Posterior vena cava (tissue), 2 donors: ENCODE results near the gene THRSP. TPM values are rescaled to one million over a fixed set of nuclear protein-coding genes. Genes with fewer than 3 reads are reported as not detected.
"Not testable (repeated sequence)": the region's sequence is repeated elsewhere in the genome, so short reads cannot be mapped to it uniquely, and the experiment has no call there.

ENCODE experiments used
- DNase-seq: peaks from one replicate; pipeline ENCODE4 v3.0.0-alpha.2; 2020; ENCODE audit warnings: low spot score
- intact Hi-C, 2 donors: fragments of 100-400 bp; cut with DNase I; formaldehyde crosslinking; loops; one replicate each; pipeline versions ENCODE4 v1.14.1 to v1.14.2; 2022 to 2023
- total RNA-seq, 2 donors: library from RNA; stranded (reverse); fragmentation: NEBNext Ultra II Directional; extraction: Animal tissue kit (Norgen Biotek cat#: 25700); gene quantifications; one replicate each; pipeline ENCODE4 v1.2.1, GENCODE V29; 2021
- donor health status: DM: yes; HTN: yes; CAD: no.
- donor health status: DM: yes; HTN: yes; CAD: no.

The THRSP gene
- total RNA-seq, 2 donors from 2014 or later = not detected

GRCh38 chr11:78060533-78060932, 3.1 kb upstream of the THRSP start:
- intact Hi-C loops = no loop called here
- DNase-seq = peak; percentile 28

DNA sequence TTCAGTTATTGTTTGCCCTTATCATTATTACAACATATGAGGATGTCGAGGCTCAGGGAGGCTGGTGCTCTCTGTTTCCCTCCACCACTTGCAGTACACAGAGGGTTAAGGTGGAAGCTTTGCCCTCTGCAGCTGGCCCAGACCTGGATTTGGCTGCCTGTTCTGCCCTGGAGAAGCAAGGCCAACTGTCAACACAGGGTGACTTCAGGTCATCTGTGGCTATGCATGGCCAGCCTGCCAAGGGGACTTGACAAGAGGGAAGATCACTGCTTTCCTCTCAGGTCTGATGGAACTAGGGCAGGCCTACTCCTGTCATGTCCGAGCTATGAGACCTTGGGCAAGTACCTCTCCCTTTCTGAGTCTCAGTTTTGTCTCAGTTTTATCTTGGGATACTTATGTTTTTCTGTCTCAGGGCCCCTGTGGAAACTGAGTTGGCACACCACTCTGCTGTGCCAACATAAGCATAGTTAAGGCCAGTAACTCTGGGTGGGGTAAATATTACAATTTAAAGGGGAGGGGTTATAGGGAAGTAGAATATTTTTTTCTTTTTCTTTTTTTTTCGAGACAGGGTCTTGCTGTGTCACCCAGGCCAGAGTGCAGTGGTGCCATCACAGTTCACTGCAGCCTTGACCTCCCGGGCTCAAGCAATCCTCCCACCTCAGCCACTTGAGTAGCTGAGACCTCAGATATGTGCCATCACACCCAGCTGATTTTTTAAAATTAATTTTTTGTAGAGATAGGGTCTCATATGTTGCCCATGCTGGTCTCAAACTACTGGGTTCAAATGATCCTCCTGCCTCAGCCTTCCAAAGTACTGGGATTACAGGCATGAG, 2.4 kb upstream of the THRSP start:
- intact Hi-C loops = no loop called here
- DNase-seq = peak; percentile 75

GRCh38 chr11:78061921-78062311, 1.7 kb upstream of the THRSP start:
- intact Hi-C loops = no loop called here
- DNase-seq = peak; percentile 40

GRCh38 chr11:78062671-78063070, 990 bp upstream of the THRSP start:
- DNase-seq = peak; percentile 1
- intact Hi-C loops = no loop called here

DNA sequence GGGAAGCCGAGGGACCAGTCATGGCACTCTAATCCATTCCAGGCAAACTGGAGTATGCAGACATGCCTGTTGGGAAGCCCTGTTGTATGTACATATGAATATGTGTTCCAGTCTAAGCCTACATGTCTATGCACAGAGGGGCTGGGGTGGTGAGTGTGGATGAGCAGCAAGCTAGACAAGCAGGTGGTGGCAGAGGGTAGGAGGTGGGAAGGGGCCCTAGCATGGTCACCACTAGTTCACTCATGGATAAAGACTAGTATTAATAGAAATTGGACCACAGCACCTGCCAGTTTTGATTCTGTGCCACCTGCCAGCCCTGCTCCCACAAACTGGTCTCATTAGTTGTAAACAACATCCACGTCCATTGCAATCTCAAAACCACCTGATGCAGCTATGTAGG, 1.5 kb downstream of the THRSP start:
- intact Hi-C loops = no loop called here

GRCh38 chr11:78066471-78066870, 2.8 kb downstream of the THRSP start:
- DNase-seq = no peak
- intact Hi-C loops = no loop called here

More for the DNA sequence above, 1.5 kb downstream of the THRSP start:
- DNase-seq = no peak

DNA sequence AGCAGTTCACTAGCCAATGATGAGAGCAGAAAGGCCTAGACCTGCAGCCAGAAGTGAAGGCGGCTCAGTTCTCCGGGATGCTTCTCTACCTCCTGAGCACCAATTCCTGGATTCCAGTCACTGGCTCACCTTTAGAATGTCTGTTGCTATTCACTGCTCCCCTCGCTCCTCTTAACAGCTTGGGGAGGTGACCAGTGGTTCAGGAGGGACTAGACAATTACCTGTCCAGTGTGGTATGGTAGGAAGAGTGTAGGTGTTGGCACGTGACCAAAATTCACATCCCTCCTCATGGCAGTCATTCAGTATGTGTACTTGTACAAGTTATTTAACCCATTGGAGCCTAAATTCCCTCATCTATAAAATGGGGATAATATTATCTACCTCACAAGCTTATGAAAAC, 4.0 kb downstream of the THRSP start:
- no peak for DNase-seq
- intact Hi-C loops = no loop called here

- intact Hi-C loops = no loop called here
- no peak for DNase-seq
Measured at GRCh38 chr11:78069465-78069864, 5.8 kb downstream of the THRSP start.

DNA sequence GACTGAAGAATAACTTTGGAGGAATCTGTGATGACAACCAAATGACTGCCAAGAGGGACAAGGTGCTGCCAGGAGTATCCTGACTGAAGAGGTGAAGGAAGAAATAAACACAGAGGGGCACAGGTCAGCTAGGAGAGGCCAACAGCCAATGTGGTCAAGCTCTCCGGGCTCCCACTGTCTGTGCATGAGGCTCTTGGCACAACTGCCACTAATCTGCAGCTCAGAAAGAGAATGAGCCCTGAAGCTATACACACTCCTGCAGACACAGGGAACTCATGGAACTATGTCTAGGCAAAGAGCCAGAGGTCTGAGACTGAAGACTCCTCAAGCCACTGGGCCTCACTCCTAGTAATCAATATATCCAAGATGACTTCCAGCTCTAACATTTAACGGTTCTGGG, 7.0 kb downstream of the THRSP start:
- intact Hi-C loops = no loop called here
- DNase-seq = no peak

GRCh38 chr11:78071717-78072116, 8.1 kb downstream of the THRSP start:
- no peak for DNase-seq
- intact Hi-C loops = no loop called here

DNA sequence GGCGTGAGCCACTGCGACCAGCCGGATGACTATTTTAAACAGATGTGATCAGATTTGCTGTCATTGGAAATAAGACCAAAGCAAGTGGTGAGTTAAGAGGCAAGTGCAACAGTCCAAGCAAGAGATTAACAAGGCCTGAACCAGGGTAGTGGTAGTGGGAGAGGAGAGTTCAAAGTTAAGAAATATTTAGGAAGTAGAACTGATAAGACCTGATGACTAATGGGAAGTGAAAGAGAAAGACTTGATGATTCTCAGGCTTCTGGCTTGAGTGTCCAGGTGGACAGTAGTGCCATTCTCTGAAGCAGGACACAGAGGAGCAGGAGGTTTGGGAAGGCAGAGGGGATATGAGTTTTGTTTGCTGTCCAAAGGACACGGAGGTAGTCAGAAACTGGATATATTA, 8.8 kb downstream of the THRSP start:
- intact Hi-C loops = no loop called here
- no peak for DNase-seq

- intact Hi-C loops = no loop called here
- DNase-seq = no peak
Measured at GRCh38 chr11:78074756-78075155, 11.1 kb downstream of the THRSP start.

DNA sequence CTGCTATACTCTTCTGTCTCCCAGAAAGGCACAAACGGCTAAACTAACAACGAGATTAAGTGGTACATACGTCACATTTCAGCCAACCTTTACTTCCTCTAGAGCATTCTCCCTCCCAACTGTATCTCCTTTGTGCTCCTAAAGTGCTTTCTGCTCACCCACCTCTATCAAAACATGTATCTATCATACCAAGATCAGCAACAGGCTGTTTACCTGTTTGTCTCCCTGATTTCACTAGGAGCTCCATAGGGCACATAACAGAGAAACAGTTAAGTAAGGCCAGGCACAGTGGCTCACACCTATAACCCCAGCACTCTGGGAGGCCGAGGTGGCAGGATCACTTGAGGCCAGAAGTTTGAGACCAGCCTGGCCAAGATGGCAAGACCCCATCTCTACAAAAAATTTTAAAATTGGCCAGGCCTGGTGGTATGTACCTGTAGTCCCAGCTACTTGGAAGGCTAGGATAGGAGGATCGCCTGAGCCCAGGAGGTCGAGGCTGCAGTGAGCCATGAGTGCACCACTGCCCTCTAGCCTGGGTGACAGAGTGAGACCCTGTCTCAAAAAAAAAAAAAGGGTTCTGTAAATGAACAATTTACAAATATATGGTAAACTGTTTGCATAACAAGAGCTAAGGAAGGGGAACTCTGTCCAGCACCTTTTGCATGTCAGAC, 13.2 kb downstream of the THRSP start:
- no peak for DNase-seq
- intact Hi-C loops = no loop called here

- DNase-seq, intact Hi-C loops: not testable (repeated sequence)
Measured at GRCh38 chr11:78077592-78077991, 13.9 kb downstream of the THRSP start.

DNA sequence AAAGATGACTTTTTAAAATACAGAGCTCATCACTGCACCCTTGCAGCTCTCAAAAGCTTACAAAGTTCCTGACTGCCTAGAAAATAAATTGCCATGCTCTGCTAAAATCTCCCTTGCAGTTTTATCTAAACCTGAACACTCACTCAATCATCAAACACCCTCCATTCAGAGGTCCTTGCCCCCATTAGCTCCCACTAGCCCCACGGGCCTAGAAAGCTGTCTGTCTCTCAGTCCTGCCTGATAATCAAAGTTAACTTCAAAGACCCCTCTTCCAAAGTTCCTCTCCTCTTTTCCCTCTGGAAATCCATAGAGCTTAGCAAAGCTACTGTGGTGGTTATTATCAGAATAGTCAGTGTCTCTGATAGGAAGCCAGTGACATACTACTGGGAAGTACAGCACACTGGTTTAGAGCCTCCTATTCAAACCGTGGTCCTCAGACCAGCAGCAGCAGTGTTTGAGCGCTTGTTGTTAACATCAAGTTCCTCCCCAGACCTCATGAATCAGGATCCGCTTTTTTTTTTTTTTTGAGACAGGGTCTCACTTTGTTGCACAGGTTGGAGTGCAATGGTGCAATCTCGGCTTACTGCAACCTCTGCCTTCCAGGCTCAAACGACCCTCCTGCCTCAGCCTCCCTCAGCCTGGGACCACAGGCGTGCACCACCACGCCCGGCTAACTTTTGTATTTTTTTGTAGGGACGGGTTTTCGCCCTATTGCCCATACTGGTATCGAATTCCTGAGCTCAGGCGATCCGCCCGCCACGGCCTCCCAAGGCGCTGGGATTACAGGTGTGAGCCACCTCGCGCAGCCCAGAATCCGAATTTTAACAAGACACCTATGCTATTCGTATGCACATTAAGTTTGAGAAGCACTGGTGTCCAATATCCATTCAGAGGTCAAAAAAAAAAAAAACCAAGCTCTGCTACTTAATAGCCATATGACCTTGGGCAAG, 14.8 kb downstream of the THRSP start:
- no peak for DNase-seq
- intact Hi-C loops = no loop called here

- peak; percentile 94 for DNase-seq
- intact Hi-C loops = no loop called here
Measured at GRCh38 chr11:78079232-78080083, 15.8 kb downstream of the THRSP start, which contains the start of gene NDUFC2. Gene NDUFC2, minus strand, starts transcription at chr11:78079862. Its CDS starts 118 bp downstream, at chr11:78079744.

DNA sequence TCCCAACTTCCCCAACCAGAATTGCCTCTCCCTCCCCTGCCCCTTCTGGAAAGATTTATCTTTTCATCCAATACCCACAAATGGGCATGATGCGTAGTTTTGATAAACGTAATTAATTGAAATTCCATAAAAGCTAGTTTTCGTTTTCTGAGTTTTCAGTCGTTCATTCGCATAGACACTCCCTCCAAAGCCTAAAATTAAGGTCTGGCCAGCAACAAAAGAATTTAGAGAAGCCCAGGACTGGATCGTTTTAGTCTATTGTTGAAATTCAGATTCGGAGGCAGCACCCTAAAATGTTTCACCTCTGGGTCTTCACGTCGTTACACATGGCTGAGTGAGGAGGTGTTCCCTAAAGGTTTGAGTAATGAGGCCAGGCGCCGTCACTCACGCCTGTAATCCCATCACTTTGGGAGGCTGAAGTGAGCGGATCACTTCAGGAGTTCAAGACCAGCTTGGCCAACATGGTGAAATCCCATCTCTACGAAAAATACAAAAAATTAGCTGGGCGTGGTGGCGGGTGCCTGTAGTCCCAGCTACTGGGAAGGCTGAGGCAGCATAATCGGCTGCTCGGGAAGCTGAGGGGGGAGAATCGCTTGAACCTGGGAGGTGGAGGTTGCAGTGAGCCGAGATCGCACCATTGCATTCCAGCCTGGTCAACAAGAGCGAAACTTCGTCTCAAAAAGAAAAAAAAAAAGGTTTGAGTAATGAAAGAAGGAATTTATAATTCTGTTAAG, 16.6 kb downstream of the THRSP start:
- intact Hi-C loops = no loop called here
- no peak for DNase-seq

DNA sequence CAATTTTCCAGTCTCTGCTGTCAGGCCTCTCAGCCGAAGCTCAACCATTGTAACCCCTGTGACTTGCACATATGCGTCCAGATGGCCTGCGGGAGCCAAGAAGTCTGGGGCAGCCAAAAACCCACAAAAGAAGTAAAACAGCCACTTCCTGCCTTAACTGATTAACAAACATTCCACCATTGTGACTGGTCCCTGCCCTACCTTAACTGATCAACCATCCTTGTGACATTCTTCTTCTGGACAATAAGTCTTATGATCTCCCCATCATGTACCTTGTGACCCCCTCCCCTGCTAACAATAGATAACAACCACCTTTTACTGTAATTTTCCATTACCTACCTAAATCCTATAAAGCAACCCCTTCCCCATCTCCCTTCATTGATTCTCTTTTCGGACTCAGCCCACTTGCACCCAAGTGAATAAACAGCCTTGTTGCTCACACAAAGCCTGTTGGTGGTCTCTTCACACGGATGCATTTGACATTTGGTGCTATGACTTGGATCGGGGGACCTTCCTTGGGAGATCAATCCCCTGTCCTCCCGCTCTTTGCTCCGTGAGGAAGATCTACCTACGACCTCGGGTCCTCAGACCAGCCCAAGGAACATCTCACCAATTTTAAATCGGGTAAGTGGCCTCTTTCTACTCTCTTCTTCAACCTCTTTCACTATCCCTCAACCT, 17.3 kb downstream of the THRSP start:
- DNase-seq = no peak
- intact Hi-C loops = no loop called here
